K562 (cell line): ENCODE data around the gene HIVEP2. TPM values are rescaled to one million over a fixed set of nuclear protein-coding genes. Genes with fewer than 3 reads are reported as not detected.

Experiments used
- ATAC-seq: fragments of 200-7000 bp; cut with Tn5 transposase; 3 replicates; pipeline ENCODE4 v1.9.1; 2020; ENCODE audit warnings: moderate library complexity
- BruUV-seq: library from RNA; stranded (reverse); fragments of 400-500 nt; replicated peaks from 2 replicates; lab custom pipeline; 2021; lab: Mats Ljungman, UMichigan
- CTCF ChIA-PET: fragments of 300-600 bp; formaldehyde crosslinking; extraction: SDS; loops from one replicate; lab custom pipeline; 2021; ENCODE audit warnings: low intra/inter-chr PET ratio; lab: Yijun Ruan, JAX
- POLR2A ChIA-PET: fragments of 300-600, 350-650 bp; sonication (Branson Sonifier 250); formaldehyde crosslinking; extraction: SDS; loops from one replicate; lab custom pipeline; 2021; ENCODE audit warnings: antibody characterized with exemption, inconsistent platforms; lab: Yijun Ruan, JAX
- DNase-seq, 4 experiments: peaks; one replicate each; pipeline versions ENCODE4 v3.0.0 to v3.0.0-alpha.2; 2011 to 2018; ENCODE audit warnings: low spot score in 3 of 4, mixed read lengths in 3 of 4; ENCODE audit errors: extremely low read depth in 1 of 4
- FAIRE-seq: peaks from 2 replicates; lab custom pipeline; 2011; peaks lifted over from hg19 to GRCh38; lab: Jason Lieb, UNC
- H2AFZ ChIP-seq: 2 replicates; pipeline ENCODE4 v1.6.0; 2011; ENCODE audit warnings: low read depth, low read length, control low read depth, inconsistent platforms
- H3K27ac ChIP-seq: fragments of 200-600 bp; 3 replicates; pipeline ENCODE4 v1.8.0; 2011; ENCODE audit warnings: low read depth, mild to moderate bottlenecking, control low read depth, inconsistent platforms, low read length, moderate library complexity, mixed read lengths; ENCODE audit errors: extremely low read depth
- H3K27me3 ChIP-seq, 2 experiments: fragments of 300-600 bp in 1 of 2; 2 replicates in 1 of 2; 3 replicates in 1 of 2; pipeline versions ENCODE4 v1.6.0 to v1.8.0; 2011; ENCODE audit warnings: inconsistent platforms in 2 of 2, low read length in 2 of 2, mild to moderate bottlenecking in 1 of 2, mixed read lengths in 1 of 2, moderate library complexity in 1 of 2; ENCODE audit not compliant: control insufficient read depth in 2 of 2, insufficient read depth in 2 of 2
- H3K36me3 ChIP-seq: fragments of 300-600 bp; 3 replicates; pipeline ENCODE4 v1.8.0; 2011; ENCODE audit warnings: mild to moderate bottlenecking, low read length, inconsistent platforms; ENCODE audit not compliant: control insufficient read depth, insufficient read depth
- H3K4me1 ChIP-seq, 2 experiments: fragments of 200-600 bp in 1 of 2; replicated peaks in 1 of 2; 2 replicates in 1 of 2; 3 replicates in 1 of 2; pipeline versions ENCODE4 v1.5.1 to v1.8.0; 2011; ENCODE audit warnings: inconsistent platforms in 2 of 2, low read length in 2 of 2, mild to moderate bottlenecking in 1 of 2, mixed read lengths in 1 of 2, moderate library complexity in 1 of 2; ENCODE audit not compliant: control insufficient read depth in 2 of 2, insufficient read depth in 2 of 2
- H3K4me2 ChIP-seq: 2 replicates; pipeline ENCODE4 v1.6.1; 2011; ENCODE audit warnings: low read length, control low read depth, inconsistent platforms, mixed read lengths; ENCODE audit not compliant: insufficient read depth
- H3K4me3 ChIP-seq: fragments of 200-600 bp; sonication (generic), shearing (Covaris generic); 2 replicates; pipeline ENCODE4 v1.5.1; 2016; ENCODE audit warnings: control low read depth, inconsistent platforms
- H3K79me2 ChIP-seq: fragments of 200-600 bp; 3 replicates; pipeline ENCODE4 v1.8.0; 2011; ENCODE audit warnings: low read length, inconsistent platforms; ENCODE audit not compliant: control insufficient read depth, insufficient read depth
- H3K9ac ChIP-seq, 2 experiments: 2 replicates each; pipeline versions ENCODE4 v1.6.0 to v1.6.1; 2011; ENCODE audit warnings: low read depth in 2 of 2, low read length in 2 of 2, control low read depth in 1 of 2, inconsistent platforms in 1 of 2, mild to moderate bottlenecking in 1 of 2, mixed read lengths in 1 of 2; ENCODE audit not compliant: insufficient read depth in 1 of 2
- H3K9me1 ChIP-seq: one replicate; pipeline ENCODE4 v1.6.0; 2011; ENCODE audit warnings: inconsistent platforms, mild to moderate bottlenecking, low read length, moderate library complexity; ENCODE audit not compliant: control insufficient read depth, insufficient read depth
- H3K9me3 ChIP-seq: replicated peaks from 2 replicates; pipeline ENCODE4 v1.5.1; 2011; ENCODE audit warnings: low read depth, low read length, inconsistent platforms; ENCODE audit not compliant: control insufficient read depth, insufficient read depth
- H4K20me1 ChIP-seq: replicated peaks from 2 replicates; pipeline ENCODE4 v1.6.1; 2011; ENCODE audit warnings: low read length, inconsistent platforms, mixed read lengths; ENCODE audit not compliant: control insufficient read depth, insufficient read depth
- CBFA2T2 ChIP-seq: fragments of 450-650 bp; conservative IDR thresholded peaks from 2 replicates; pipeline ENCODE4 v1.6.1; 2017; ENCODE audit warnings: mild to moderate bottlenecking
- EP300 ChIP-seq: IDR thresholded peaks from 2 replicates; pipeline ENCODE4 v1.6.1; 2012; ENCODE audit warnings: low read length, improper control_type of control experiment
- ILF3 ChIP-seq: fragments of 450-650 bp; IDR thresholded peaks from 2 replicates; pipeline ENCODE4 v1.6.1; 2018; ENCODE audit warnings: antibody characterized with exemption, mild to moderate bottlenecking, moderate library complexity, borderline replicate concordance
- POLR2A ChIP-seq: fragments of 450-650 bp; conservative IDR thresholded peaks from 2 replicates; pipeline ENCODE4 v1.6.1; 2016
- RAD51 ChIP-seq: fragments of 450-650 bp; IDR thresholded peaks from 2 replicates; pipeline ENCODE4 v1.7.1; 2016; ENCODE audit warnings: low read depth, mild to moderate bottlenecking, borderline replicate concordance
- SMAD3 ChIP-seq: fragments of 450-650 bp; formaldehyde crosslinking; conservative IDR thresholded peaks from 2 replicates; pipeline ENCODE4 v1.4.0; 2020; ENCODE audit warnings: mild to moderate bottlenecking
- TFE3 ChIP-seq: fragments of 450-650 bp; formaldehyde crosslinking; IDR thresholded peaks from 2 replicates; pipeline ENCODE4 v1.4.0; 2020; ENCODE audit warnings: mild to moderate bottlenecking, mixed read lengths
- ZNF12 ChIP-seq: sonication (generic); formaldehyde crosslinking; IDR thresholded peaks from 2 replicates; pipeline ENCODE4 v1.4.0; 2020; ENCODE audit warnings: mild to moderate bottlenecking, missing genetic modification reagents
- ZNF511 ChIP-seq: sonication (generic); formaldehyde crosslinking; IDR thresholded peaks from 2 replicates; pipeline ENCODE4 v1.8.0; 2022; ENCODE audit warnings: mild to moderate bottlenecking, missing genetic modification reagents
- WGBS: fragments of 100-300 bp; shearing (Covaris generic); methylation state at CpG from one replicate; pipeline ENCODE4 v1.1.6; 2016; ENCODE audit warnings: low coverage, mixed read lengths; ENCODE audit not compliant: insufficient coverage; ENCODE audit errors: missing lambda C conversion rate; 5-methylcytosine and 5-hydroxymethylcytosine counted together
- in situ Hi-C: fragments of 300-500 bp; cut with MboI; formaldehyde crosslinking; loops from 4 replicates; pipeline ENCODE4 v1.15.0; 2018; ENCODE audit warnings: inconsistent platforms, mixed read lengths
- intact Hi-C: fragments of 100-400 bp; cut with micrococcal nuclease; formaldehyde crosslinking; loops from 2 replicates; pipeline ENCODE4 v1.14.2; 2022
- polyA plus RNA-seq, 8 experiments: library from polyadenylated mRNA; depleted of rRNA in 4 of 8; stranded (reverse) in 5 of 8; unstranded in 3 of 8; fragments of >200 nt; fragmentation: Nextera tagmentation in 2 of 8; fragmentation: Illumina TruSeq in 1 of 8; extraction: Ambion mirVana in 2 of 8; extraction: Trizol in 1 of 8; gene quantifications; 2 replicates each; pipeline versions ENCODE4 v1.2.1 to v1.2.3, GENCODE V29; 2011 to 2014; ENCODE audit warnings: inconsistent platforms in 1 of 8, missing spikeins in 1 of 8
- total RNA-seq, 7 experiments: library from RNA; depleted of rRNA in 6 of 7; stranded (reverse); fragments of >200 nt in 6 of 7; fragmentation: Illumina TruSeq in 2 of 7; extraction: Trizol in 2 of 7; gene quantifications; 2 replicates each; pipeline versions ENCODE4 v1.2.1 to v1.2.3, GENCODE V29; 2011 to 2021; ENCODE audit warnings: low replicate concordance in 1 of 7

HIVEP2 gene
- total and polyA plus RNA-seq, 9 of the 15 experiments (the other 6 are each of a cell fraction or from before 2014, with no cell fraction given) = under 0.01 to 1.2 (median 0.31) TPM

GRCh38 chr6:142834853-142835252, 110.1 kb downstream of the HIVEP2 start:
- whole genome bisulfite sequencing = 0% methylated on average over 3 of the region's 3 CpGs
- Histone ChIP-seq H3K9me1 (no peaks in the 10 kb centered on the region), H3K4me1 (no peaks in the 10 kb centered on the region), H3K4me3 (no peak overlapping the region), H2AFZ (no peak overlapping the region), H3K27me3 (peaks cover 0 to 8% of the 10 kb centered on the region in 2 experiments; a peak in 2 of 5 replicates), H3K27ac (no peak overlapping the region), H3K79me2 (no peaks in the 10 kb centered on the region), H3K9me3 (no peaks in the 10 kb centered on the region), H4K20me1 (no peaks in the 10 kb centered on the region), H3K9ac (no peak overlapping the region), H3K4me2 (no peak overlapping the region), H3K36me3 (no peaks in the 10 kb centered on the region)
- ChIA-PET CTCF (no interaction called here), POLR2A (interaction anchor here (1.1 to 2.0 kb wide), 3 partner anchors 8 to 37 kb away, joined by 4 to 6 read pairs (median 6); no protein-coding TSS in a partner anchor)
- no peak for ATAC-seq
- FAIRE-seq = no peak
- intact Hi-C loops (no loop called here), in situ Hi-C loops (no loop called here)
- 0 out of 2 replicates have a peak, but pooled peaks have one; percentile 9 for TF ChIP-seq CBFA2T2
- no peak for TF ChIP-seq SMAD3
- no peak for TF ChIP-seq ZNF511
- no peak for TF ChIP-seq ZNF12
- TF ChIP-seq ILF3 = no peak
- peak; percentile 58; the same call in 1 of the 2 replicates for TF ChIP-seq RAD51
- peak; percentile 91 for TF ChIP-seq TFE3
- no peak for TF ChIP-seq EP300
- no peak for TF ChIP-seq POLR2A
- DNase-seq = no peak
- BruUV-seq = no TSS peak
